MM.1S (cell line): ENCODE results near the gene PPM1M.

Experiments used
- DNase-seq: peaks from one replicate; pipeline ENCODE4 v3.0.0-alpha.2; 2015
- H2AFZ ChIP-seq: fragments of 300-600 bp; sonication (generic); 2 replicates; pipeline ENCODE4 v1.6.0; 2016; ENCODE audit warnings: antibody characterized with exemption, low read length
- H3F3A ChIP-seq: fragments of 300-600 bp; sonication (generic); 2 replicates; pipeline ENCODE4 v1.6.1; 2016; ENCODE audit warnings: mild to moderate bottlenecking, antibody characterized with exemption, low read length, moderate library complexity, mixed read lengths; ENCODE audit not compliant: insufficient read depth
- H3K27ac ChIP-seq: fragments of 300-600 bp; sonication (generic); 2 replicates; pipeline ENCODE4 v1.5.1; 2016; ENCODE audit warnings: mild to moderate bottlenecking, low read length
- H3K27me3 ChIP-seq: fragments of 300-600 bp; sonication (generic); replicated peaks from 2 replicates; pipeline ENCODE4 v1.6.0; 2016; ENCODE audit warnings: low read length; ENCODE audit not compliant: insufficient read depth
- H3K36me3 ChIP-seq: fragments of 300-600 bp; sonication (generic); replicated peaks from 2 replicates; pipeline ENCODE4 v1.6.1; 2016; ENCODE audit warnings: mild to moderate bottlenecking, low read length, mixed read lengths; ENCODE audit not compliant: insufficient read depth
- H3K4me1 ChIP-seq: fragments of 300-600 bp; sonication (generic); 2 replicates; pipeline ENCODE4 v1.6.1; 2016; ENCODE audit warnings: low read length, mixed read lengths
- H3K4me2 ChIP-seq: fragments of 300-600 bp; sonication (generic); 2 replicates; pipeline ENCODE4 v1.6.0; 2016; ENCODE audit warnings: low read depth, low read length
- H3K4me3 ChIP-seq: fragments of 300-600 bp; sonication (generic); 2 replicates; pipeline ENCODE4 v1.5.1; 2016; ENCODE audit warnings: low read length, mixed read lengths
- H3K79me2 ChIP-seq: fragments of 300-600 bp; sonication (generic); 2 replicates; pipeline ENCODE4 v1.6.1; 2016; ENCODE audit warnings: mixed run types, low read length, mixed read lengths
- H3K9ac ChIP-seq: fragments of 300-600 bp; sonication (generic); 2 replicates; pipeline ENCODE4 v1.6.1; 2016; ENCODE audit warnings: low read length, mixed read lengths
- H3K9me2 ChIP-seq: fragments of 300-600 bp; sonication (generic); replicated peaks from 2 replicates; pipeline ENCODE4 v1.6.1; 2016; ENCODE audit warnings: mild to moderate bottlenecking, low read length, mixed read lengths; ENCODE audit not compliant: insufficient read depth
- H3K9me3 ChIP-seq: fragments of 300-600 bp; sonication (generic); replicated peaks from 2 replicates; pipeline ENCODE4 v1.6.1; 2016; ENCODE audit warnings: mild to moderate bottlenecking, low read length, mixed read lengths; ENCODE audit not compliant: insufficient read depth
- H4K20me1 ChIP-seq: fragments of 300-600 bp; sonication (generic); 2 replicates; pipeline ENCODE4 v1.6.1; 2016; ENCODE audit warnings: mild to moderate bottlenecking, low read length, moderate library complexity, mixed read lengths; ENCODE audit not compliant: insufficient read depth
- EZH2 ChIP-seq: fragments of 300-600 bp; sonication (generic); optimal IDR thresholded peaks from 2 replicates; pipeline ENCODE3; 2017; ENCODE audit warnings: low read depth, mild to moderate bottlenecking, antibody characterized with exemption, low read length, mixed read lengths
- EZH2phosphoT487 ChIP-seq: fragments of 300-600 bp; sonication (generic); IDR thresholded peaks from 2 replicates; pipeline ENCODE4 v1.6.1; 2018; ENCODE audit warnings: antibody characterized with exemption, low read length
- TF ChIP-seq, protein P1 (sequence below): fragments of 300-600 bp; sonication (generic); IDR thresholded peaks from 2 replicates; pipeline ENCODE4 v1.5.1; 2016; ENCODE audit warnings: antibody characterized with exemption, low read length, mixed read lengths

PPM1M gene

DNA sequence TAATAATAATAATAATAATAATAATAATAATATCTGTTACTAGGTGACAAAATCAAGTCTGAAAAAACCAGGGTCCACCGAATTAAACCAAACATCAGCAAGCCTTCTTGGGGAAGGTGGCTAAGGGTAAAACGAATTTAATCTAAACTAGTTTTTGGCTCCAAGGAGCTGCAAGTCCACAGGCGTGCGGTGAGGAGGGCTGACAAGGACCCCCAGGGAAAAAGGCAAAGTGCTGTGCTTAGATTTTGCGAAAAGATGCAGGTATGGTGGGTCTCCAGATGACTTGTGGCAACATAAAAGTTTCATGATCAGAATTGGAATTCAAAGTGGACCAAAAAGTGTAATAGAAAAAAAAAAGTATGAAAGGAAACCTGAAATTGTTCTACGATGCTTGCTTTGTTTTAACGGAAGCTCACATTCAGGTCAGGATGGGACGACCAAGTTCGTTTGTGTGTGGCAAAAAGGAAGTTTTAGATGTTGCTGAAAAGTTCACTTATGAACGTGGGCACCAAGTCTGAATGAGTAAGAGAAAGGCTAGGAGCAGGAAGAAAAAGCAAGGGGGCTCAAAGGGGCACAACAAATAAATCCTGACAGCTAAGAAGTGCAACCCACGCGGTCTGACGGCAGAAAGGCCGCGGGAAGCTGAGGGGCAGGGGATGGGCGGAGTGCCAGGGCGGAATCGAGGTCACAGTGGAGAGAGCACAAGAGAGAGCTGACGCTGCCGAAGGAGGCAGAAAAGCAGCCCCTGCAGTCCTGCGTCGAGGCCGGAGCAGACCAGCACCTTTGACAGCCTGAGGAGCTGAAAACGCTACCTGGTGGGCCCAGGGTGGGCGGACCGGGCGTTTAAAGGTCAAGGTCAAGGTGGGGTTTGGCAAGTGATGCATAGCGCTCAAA lies 31.8 kb downstream of the PPM1M start:
- H3K27me3 ChIP-seq: no peaks in the 10 kb centered on the region
- no peaks in the 10 kb centered on the region for H3K9me3 ChIP-seq
- peak overlapping the region; percentile 96 for H3K9ac ChIP-seq
- H3K4me2 ChIP-seq: peak overlapping the region; percentile 76
- H3K4me3 ChIP-seq: peak overlapping the region; percentile 61
- H3K9me2 ChIP-seq: no peaks in the 10 kb centered on the region
- TF ChIP-seq, protein P1, sequence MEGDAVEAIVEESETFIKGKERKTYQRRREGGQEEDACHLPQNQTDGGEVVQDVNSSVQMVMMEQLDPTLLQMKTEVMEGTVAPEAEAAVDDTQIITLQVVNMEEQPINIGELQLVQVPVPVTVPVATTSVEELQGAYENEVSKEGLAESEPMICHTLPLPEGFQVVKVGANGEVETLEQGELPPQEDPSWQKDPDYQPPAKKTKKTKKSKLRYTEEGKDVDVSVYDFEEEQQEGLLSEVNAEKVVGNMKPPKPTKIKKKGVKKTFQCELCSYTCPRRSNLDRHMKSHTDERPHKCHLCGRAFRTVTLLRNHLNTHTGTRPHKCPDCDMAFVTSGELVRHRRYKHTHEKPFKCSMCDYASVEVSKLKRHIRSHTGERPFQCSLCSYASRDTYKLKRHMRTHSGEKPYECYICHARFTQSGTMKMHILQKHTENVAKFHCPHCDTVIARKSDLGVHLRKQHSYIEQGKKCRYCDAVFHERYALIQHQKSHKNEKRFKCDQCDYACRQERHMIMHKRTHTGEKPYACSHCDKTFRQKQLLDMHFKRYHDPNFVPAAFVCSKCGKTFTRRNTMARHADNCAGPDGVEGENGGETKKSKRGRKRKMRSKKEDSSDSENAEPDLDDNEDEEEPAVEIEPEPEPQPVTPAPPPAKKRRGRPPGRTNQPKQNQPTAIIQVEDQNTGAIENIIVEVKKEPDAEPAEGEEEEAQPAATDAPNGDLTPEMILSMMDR: no peak
- no peak for TF ChIP-seq EZH2
- no peak for TF ChIP-seq EZH2phosphoT487
- peak overlapping the region; percentile 89; the same call in 1 of the 2 replicates for H3K27ac ChIP-seq
- H3K36me3 ChIP-seq: 0 out of 2 replicates have a peak, but pooled peaks cover 2% of the 10 kb centered on the region
- peaks cover 25% of the 10 kb centered on the region for H3K4me1 ChIP-seq
- peaks cover 62% of the 10 kb centered on the region for H3K79me2 ChIP-seq
- H4K20me1 ChIP-seq: peaks cover 31% of the 10 kb centered on the region
- no peak overlapping the region for H2AFZ ChIP-seq
- peaks cover 29% of the 10 kb centered on the region for H3F3A ChIP-seq
- DNase-seq: peak; percentile 64

DNA sequence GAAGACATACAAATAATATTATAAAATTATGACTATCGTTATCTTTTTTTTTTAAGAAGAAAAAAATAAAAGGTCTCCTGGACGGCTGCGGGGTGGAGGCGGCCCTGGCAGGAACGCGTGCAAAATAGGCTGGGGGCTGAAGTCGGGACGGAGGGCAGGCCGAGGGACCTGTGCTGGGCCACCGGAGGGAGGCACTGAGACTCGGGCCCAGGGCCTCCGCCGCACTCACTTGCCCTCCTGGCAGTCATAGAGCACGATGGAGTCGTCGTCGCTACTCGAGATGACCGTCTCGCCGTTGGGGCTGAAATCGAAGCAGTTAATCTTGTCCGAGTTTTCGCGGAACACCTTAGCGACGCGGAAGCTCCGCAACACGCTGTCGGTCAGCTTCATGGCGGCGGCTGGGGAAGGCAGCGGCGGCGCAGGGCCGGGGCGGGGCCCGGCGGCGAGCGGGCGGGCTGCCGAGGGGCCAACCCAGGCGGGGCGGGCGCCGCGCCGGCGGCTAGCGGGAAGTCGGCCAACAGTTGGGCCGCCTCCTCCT lies 32.5 kb downstream of the PPM1M start:
- TF ChIP-seq, protein P1: peak; percentile 35; the same call in 1 of the 2 replicates
- TF ChIP-seq EZH2phosphoT487: no peak
- Histone ChIP-seq H3K27ac (peak overlapping the region; percentile 89), H2AFZ (no peak overlapping the region), H3K79me2 (peaks cover 54% of the 10 kb centered on the region), H3K36me3 (no peaks in the 10 kb centered on the region), H3K9me3 (no peaks in the 10 kb centered on the region), H3F3A (peaks cover 22% of the 10 kb centered on the region), H4K20me1 (peaks cover 24% of the 10 kb centered on the region; the same call in 1 of the 2 replicates), H3K4me1 (peaks cover 19% of the 10 kb centered on the region), H3K9me2 (no peaks in the 10 kb centered on the region), H3K4me3 (peak overlapping the region; percentile 61), H3K9ac (peak overlapping the region; percentile 96), H3K27me3 (no peaks in the 10 kb centered on the region), H3K4me2 (peak overlapping the region; percentile 76)
- DNase-seq: peak; percentile 63

DNA sequence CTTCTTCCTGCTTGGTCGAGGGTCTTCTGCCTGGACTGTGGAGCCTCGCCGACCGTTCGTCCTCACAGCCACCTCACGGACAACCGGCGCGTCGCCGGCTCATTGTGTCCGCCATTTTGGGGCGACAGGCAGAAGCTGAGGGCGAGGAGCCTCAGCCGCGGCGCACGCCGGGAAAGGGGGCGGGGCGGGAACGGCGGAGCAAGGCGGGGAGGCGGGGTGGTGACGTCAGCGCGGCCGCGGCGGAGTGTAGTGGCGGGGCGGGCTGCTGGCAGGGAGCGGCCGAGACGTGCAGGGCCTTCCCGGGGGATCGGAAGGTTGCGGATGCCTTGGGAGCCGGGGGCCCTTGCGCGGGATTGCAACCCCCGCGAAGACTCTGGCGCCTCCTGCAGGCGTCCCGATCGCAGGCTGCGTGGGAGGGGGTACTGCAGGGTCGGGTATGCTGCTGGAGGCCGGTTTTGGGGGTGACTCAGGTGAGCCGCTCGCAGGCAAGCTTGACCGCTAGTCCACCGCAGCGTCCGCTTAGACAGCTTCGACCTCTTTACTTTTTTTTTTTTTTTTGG lies 33.0 kb downstream of the PPM1M start, which contains the start of gene WDR82:
Gene WDR82 (minus strand): TSS at position 140 of the 560 bp plus-strand sequence. CDS start 288 bp downstream, outside the sequence.
- Histone ChIP-seq H3K4me2 (peak within 1 kb of the TSS; percentile 76), H3K9ac (peak within 1 kb of the TSS; percentile 96), H3K4me3 (peak within 1 kb of the TSS; percentile 61), H3K4me1 (peaks cover 16% of the 10 kb centered on the region), H3F3A (peaks cover 21% of the 10 kb centered on the region), H4K20me1 (peaks cover 21% of the 10 kb centered on the region; the same call in 1 of the 2 replicates), H3K36me3 (no peaks in the 10 kb centered on the region), H3K9me3 (no peaks in the 10 kb centered on the region), H3K9me2 (no peaks in the 10 kb centered on the region), H3K79me2 (peaks cover 49% of the 10 kb centered on the region), H2AFZ (peak within 1 kb of the TSS; percentile 80), H3K27ac (peak within 1 kb of the TSS; percentile 89), H3K27me3 (no peaks in the 10 kb centered on the region)
- peak; percentile 92 for DNase-seq
- no peak for TF ChIP-seq EZH2phosphoT487
- no peak for TF ChIP-seq EZH2
- TF ChIP-seq, protein P1: peak; percentile 37
